Ascending aorta (tissue), 2 donors: Measurements from ENCODE around the gene GFOD1. TPM values are rescaled to one million over a fixed set of nuclear protein-coding genes. Genes with fewer than 3 reads are reported as not detected.
A peak's percentile ranks its signal among the peaks of the same experiment; 100 is the strongest.
"Not testable (repeated sequence)": the region's sequence is repeated elsewhere in the genome, so short reads cannot be mapped to it uniquely, and the experiment has no call there.

ENCODE experiments used
- DNase-seq, 2 donors: peaks; one replicate each; pipeline ENCODE4 v3.0.0-alpha.2; 2019; ENCODE audit warnings: low spot score in 2 of 2
- H3K27ac ChIP-seq, 2 donors: fragments of 200-600 bp; sonication (generic); one replicate each; pipeline ENCODE4 v1.5.1; 2016 to 2017; ENCODE audit warnings: mild to moderate bottlenecking in 1 of 2
- H3K27me3 ChIP-seq: fragments of 200-600 bp; sonication (generic); one replicate; pipeline ENCODE4 v1.5.1; 2017
- H3K36me3 ChIP-seq, 2 donors: fragments of 200-600 bp; sonication (generic); one replicate each; pipeline ENCODE4 v1.5.1; 2016
- H3K4me1 ChIP-seq, 2 donors: fragments of 200-600 bp; sonication (generic); one replicate each; pipeline ENCODE4 v1.5.1; 2016 to 2017; ENCODE audit warnings: mild to moderate bottlenecking in 1 of 2
- H3K4me3 ChIP-seq, 2 donors: fragments of 200-600 bp; sonication (generic); one replicate each; pipeline ENCODE4 v1.5.1; 2016 to 2017; ENCODE audit warnings: mild to moderate bottlenecking in 1 of 2
- H3K9me3 ChIP-seq, 2 donors: fragments of 200-600 bp; sonication (generic); one replicate each; pipeline ENCODE4 v1.5.1; 2016
- intact Hi-C: fragments of 100-400 bp; cut with DNase I; formaldehyde crosslinking; loops from one replicate; pipeline ENCODE4 v1.15.1; 2023
- total RNA-seq: library from RNA; depleted of rRNA; stranded (reverse); fragments of >200 nt; gene quantifications from one replicate; pipeline ENCODE4 v1.1.0, GENCODE V29; 2016
- TF ChIP-seq, protein P1 (sequence below), 3 experiments: fragments of 200-600 bp in 2 of 3; fragments of 450-650 bp in 1 of 3; sonication (generic) in 2 of 3; IDR thresholded peaks; one replicate each; pipeline ENCODE4 v1.5.1; 2016 to 2019; ENCODE audit warnings: antibody characterized with exemption in 3 of 3, mild to moderate bottlenecking in 1 of 3, moderate library complexity in 1 of 3

GFOD1 gene
- total RNA-seq, 1 donor from 2014 or later, result 28.7 TPM

DNA sequence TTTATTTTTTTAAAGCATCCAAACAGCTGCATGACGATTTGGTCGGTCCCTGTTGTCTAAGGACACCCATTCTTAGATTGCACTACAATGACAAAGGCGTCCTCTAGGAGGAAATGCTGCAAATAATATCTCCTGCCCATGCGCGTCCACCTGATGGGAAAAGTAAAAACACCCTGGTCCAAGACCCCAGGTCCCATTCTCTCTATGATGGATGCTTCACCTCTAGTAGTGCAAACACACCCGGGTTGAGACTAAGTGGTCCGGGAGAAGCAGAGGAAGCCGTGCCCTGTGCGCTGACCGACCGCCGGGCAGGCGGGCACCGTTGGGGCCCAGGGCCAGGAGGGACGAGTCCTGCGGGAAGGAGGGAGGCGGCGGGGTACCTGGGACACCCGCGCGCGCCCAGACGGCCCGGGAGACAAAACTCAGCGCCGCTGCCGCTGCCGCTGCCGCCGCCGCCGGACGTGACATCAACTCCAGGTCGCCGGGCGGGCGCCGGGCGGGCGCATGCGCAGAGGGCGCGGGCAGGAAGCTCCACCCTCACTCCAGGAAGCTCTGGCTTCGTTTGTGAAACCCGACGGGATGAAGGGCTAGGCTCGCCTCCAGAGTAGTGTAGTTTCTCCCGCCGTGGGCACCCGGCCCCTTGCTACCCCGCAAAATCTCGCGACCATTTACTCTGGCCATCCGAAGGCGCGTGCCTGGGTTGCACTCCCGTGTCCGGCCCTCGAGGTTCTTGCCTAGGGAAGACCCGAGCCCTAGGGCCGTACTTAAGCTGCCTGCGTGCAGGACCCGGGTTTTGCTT lies 159.1 kb downstream of the GFOD1 start, which contains the start of gene TBC1D7:
Gene TBC1D7, minus strand, starts transcription at position 462 of the 799 bp plus-strand sequence. CDS start 1,639 bp downstream, outside the sequence.
- TF ChIP-seq, protein P1, sequence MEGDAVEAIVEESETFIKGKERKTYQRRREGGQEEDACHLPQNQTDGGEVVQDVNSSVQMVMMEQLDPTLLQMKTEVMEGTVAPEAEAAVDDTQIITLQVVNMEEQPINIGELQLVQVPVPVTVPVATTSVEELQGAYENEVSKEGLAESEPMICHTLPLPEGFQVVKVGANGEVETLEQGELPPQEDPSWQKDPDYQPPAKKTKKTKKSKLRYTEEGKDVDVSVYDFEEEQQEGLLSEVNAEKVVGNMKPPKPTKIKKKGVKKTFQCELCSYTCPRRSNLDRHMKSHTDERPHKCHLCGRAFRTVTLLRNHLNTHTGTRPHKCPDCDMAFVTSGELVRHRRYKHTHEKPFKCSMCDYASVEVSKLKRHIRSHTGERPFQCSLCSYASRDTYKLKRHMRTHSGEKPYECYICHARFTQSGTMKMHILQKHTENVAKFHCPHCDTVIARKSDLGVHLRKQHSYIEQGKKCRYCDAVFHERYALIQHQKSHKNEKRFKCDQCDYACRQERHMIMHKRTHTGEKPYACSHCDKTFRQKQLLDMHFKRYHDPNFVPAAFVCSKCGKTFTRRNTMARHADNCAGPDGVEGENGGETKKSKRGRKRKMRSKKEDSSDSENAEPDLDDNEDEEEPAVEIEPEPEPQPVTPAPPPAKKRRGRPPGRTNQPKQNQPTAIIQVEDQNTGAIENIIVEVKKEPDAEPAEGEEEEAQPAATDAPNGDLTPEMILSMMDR (IDR thresholded peaks at IDR 0.05), result peak in 2 of 3 experiments; percentile 7 to 35
- Histone ChIP-seq H3K36me3 (peaks cover 0 to 15% of the 10 kb centered on the region in 2 donors), H3K27ac (peak within 1 kb of the TSS; percentile 84 to 96), H3K27me3 (no peaks in the 10 kb centered on the region), H3K9me3 (no peaks in the 10 kb centered on the region), H3K4me3 (peak within 1 kb of the TSS; percentile 73 to 92), H3K4me1 (peaks cover 2 to 3% of the 10 kb centered on the region in 2 donors)
- peak; percentile 66 to 97 for DNase-seq
- intact Hi-C loops, result loop anchor here (1.0 to 5.0 kb wide), 3 partner anchors 311 to 417 kb away; no protein-coding TSS in a partner anchor

DNA sequence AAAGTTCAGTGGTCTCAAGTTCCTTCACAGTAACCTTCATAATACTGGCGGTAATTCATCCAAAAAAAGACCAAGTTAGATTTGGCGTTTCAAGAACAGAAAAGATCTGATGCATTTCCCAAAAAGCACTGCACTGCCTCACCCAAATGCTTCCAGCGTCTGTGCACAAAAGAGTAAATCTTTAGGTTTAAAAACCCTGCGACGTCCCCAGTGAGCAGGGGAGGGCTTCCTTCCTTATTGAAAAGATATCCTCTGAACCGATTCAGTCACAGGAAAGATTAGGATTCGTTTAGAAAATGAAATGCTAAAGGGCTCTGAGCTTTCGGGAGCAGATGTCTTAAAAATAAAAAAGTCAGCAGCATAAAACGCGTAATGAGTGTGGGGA lies 159.7 kb downstream of the GFOD1 start:
- intact Hi-C loops, result loop anchor here (1.0 to 5.0 kb wide), 3 partner anchors 310 to 416 kb away; no protein-coding TSS in a partner anchor
- TF ChIP-seq, protein P1 (IDR thresholded peaks at IDR 0.05), result no peak
- Histone ChIP-seq H3K4me1 (peaks cover 2 to 3% of the 10 kb centered on the region in 2 donors), H3K36me3 (peaks cover 0 to 17% of the 10 kb centered on the region in 2 donors), H3K27me3 (no peaks in the 10 kb centered on the region), H3K27ac (peak overlapping the region; percentile 84 to 96), H3K4me3 (peak overlapping the region; percentile 73 to 92), H3K9me3 (no peaks in the 10 kb centered on the region)
- DNase-seq, result no peak

DNA sequence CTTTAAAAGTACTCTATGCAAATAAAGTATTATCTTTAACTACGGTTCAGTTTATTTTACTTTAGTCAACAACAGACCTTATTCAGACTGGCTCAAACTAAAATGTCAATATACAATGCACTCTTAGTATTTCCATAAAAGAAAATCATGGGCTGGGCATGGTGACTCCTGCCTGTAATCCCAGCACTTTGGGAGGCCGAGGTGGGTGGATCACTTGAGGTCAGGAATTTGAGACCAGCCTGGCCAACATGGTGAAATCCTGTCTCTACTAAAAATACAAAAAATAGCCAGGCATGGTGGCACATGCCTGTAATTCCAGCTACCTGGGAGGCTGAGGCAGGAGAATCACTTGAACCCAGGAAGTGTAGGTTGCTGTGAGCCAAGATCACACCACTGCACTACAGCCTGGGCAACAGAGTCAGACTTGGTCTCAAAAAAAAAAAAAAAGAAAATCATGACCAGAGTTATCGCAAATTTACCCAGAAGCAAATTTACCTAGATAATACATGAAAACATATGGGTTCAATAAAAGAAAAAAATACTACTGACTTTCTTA lies 161.3 kb downstream of the GFOD1 start:
- H3K36me3 ChIP-seq, result peaks cover 4 to 30% of the 10 kb centered on the region in 2 donors
- not testable (repeated sequence) for H3K4me3 ChIP-seq, H3K9me3 ChIP-seq, H3K4me1 ChIP-seq, DNase-seq, H3K27me3 ChIP-seq, H3K27ac ChIP-seq
- intact Hi-C loops, result loop anchor here (5.0 kb wide), 1 partner anchor 309 kb away; no protein-coding TSS in a partner anchor

DNA sequence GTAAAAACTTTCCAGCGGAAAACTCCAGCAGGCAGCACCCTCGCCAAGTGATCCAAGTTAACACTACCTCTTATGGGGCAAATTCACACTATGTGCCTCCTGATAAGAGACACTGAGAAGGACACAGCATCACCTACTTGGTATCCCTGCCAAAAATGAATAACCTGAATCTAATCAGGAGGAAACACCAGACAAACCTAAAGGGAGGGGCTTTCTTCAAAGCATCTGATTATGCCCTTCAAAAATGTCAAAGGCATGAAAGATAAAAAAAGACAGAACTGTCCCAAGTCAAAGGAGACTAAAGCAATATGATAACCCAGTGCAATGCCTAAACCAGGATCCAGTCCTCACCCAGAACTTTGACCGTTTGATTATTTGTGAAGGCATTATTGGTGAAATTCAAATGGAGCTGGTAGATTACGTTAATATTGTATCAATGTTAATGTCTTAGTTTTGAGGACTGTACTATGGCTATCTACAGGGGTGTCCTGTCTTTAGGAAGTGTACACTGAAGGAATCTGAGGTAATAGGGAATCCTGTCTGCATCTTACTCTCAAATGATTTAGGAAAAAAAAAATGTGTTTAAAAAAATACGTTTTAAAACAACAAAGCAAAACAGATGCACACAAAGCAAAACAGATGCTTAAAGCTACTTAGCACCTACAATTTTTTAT lies 167.4 kb downstream of the GFOD1 start:
- H3K36me3 ChIP-seq, result peaks cover 45 to 86% of the 10 kb centered on the region in 2 donors
- no peak for DNase-seq
- no peaks in the 10 kb centered on the region for H3K9me3 ChIP-seq
- no peak overlapping the region for H3K27ac ChIP-seq
- H3K4me1 ChIP-seq, result no peaks in the 10 kb centered on the region
- no peak overlapping the region for H3K4me3 ChIP-seq
- intact Hi-C loops, result no loop called here
- H3K27me3 ChIP-seq, result no peaks in the 10 kb centered on the region
- TF ChIP-seq, protein P1 (IDR thresholded peaks at IDR 0.05), result no peak

DNA sequence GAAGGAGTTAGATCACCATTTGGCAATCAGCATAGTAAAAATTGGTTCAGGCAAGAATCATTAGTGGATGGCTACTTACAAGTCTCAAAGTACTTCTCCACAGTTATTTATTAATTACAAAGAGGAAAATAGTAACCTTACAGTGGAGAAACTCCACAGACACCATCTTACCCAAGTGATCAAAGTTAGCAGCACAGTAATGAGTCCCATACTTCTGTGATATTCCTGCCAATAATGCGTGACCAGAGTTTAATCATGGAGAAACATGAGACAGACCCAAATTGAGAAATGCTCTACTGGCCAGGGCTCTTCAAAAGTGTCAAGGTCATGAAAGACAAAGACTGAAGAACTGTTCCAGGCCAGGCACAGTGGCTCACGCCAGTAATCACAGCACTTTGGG lies 168.6 kb downstream of the GFOD1 start:
- peaks cover 45 to 87% of the 10 kb centered on the region in 2 donors for H3K36me3 ChIP-seq
- TF ChIP-seq, protein P1 (IDR thresholded peaks at IDR 0.05), result no peak
- H3K27me3 ChIP-seq, result no peaks in the 10 kb centered on the region
- H3K27ac ChIP-seq, result no peak overlapping the region
- no peaks in the 10 kb centered on the region for H3K9me3 ChIP-seq
- H3K4me1 ChIP-seq, result no peaks in the 10 kb centered on the region
- no peak overlapping the region for H3K4me3 ChIP-seq
- intact Hi-C loops, result no loop called here
- no peak for DNase-seq
